GM12891 (cell line): Measurements from ENCODE around the gene INPP5F.

ENCODE experiments used
- POLR2A ChIP-seq: IDR thresholded peaks from 2 replicates; pipeline ENCODE4 v1.6.1; 2011; ENCODE audit warnings: low read depth, low read length, control low read depth
- POLR2AphosphoS5 ChIP-seq: IDR thresholded peaks from 2 replicates; pipeline ENCODE4 v1.6.1; 2011; ENCODE audit warnings: low read depth, low read length, control low read depth
- SPI1 ChIP-seq: IDR thresholded peaks from 2 replicates; pipeline ENCODE4 v1.6.1; 2011; ENCODE audit warnings: low read depth, low read length, control low read depth

- TF ChIP-seq POLR2AphosphoS5: no peak; the same call in 1 of the 2 replicates
- no peak for TF ChIP-seq POLR2A
- TF ChIP-seq SPI1: no peak
These were observed 919 bp downstream of the INPP5F start for GRCh38 chr10:119726676-119727261.
